Raji (cell line): ENCODE measurements around the gene MACROD2.

Source experiments
- POLR2A ChIP-seq: IDR thresholded peaks from 2 replicates; pipeline ENCODE4 v1.6.1; 2011; ENCODE audit warnings: low read depth, low read length, control low read depth; ENCODE audit not compliant: insufficient read depth

The MACROD2 gene

DNA sequence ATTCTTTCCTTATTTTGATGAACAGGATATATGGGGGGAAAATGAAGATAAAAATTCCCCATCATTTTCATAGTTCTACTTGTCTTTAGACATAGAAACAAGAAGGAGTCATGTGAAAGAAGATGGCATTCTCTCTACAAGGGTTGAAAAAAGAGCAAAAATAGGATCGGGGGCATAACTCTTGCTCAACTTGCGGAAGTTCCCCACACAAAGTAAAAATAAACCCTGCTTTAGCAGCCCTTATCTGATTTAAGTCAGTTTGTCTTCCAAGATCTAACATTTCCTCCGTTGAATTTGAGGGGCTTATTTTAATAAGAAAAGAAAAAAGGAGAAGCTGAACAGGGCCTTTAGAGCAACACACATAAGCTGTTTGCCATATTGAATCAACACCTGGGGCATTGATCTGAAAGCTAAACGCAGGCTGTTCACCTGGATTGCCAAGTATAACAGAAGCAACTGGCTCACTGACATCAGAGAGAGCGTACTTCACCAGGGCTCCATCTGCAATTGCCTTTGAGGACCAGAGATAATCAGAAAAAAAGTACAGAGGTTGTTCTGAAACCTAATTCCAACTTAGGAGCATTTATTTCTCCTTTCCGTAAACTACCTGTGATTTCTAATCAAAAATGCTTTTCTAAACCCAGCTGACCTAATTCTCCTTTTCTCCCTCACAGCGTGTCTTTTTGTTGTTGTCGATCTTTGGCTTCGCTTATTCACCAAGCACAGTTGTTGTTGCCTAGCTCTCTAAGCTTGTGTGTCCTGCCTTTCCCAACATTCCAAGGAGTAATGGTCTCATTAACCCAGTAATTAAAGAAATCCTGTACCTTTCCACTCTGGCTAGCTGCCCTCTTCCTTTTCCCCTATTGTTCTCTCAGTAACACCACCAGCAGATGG, 2010.0 kb downstream of the MACROD2 start:
- no peak for TF ChIP-seq POLR2A

DNA sequence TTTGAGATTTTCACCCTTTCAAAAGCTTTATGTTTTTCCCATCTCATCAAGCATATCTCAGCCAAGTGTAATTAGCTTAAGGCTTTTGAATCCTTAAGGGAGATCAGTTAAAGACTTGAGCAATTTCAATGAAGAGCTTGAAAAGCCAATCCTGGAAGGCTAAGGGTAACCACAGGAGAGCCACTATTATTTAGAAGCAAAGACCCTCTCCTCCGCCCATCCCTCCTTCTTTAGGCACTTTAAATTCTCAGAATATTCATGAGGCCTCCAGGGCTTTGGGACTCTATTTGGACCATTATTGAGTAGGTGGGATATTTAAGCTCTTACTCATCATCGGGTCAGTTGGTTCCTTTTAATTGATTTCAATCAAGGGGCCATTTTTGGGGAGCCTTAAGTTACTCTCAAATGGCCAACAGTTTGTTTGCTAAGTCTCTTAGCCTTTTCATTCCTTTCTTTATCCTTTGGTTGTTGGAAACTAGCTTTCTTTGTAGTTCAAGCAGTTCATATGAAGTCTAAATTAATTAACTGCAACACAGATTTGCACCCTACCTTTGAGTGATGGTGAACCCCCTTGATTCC, 2010.7 kb downstream of the MACROD2 start:
- no peak for TF ChIP-seq POLR2A

DNA sequence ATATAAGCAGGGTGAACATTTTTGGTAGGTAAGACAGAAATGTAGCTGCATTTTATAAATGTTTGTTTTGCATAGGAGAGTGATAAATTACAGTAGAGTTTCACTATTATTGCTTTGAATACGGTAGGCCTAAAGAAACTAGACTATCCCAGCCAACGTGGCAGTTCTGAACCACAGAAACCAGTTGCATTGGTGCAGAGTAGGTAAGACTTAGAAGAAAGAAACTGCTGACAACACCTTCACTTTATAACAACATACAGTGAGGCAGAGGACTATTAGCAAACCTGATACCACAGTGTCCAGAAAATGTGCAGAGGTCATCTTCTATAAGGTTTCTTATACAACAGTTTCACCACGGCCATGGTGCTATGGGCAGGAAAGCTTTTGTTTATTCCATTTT, 2011.8 kb downstream of the MACROD2 start:
- TF ChIP-seq POLR2A, result no peak

DNA sequence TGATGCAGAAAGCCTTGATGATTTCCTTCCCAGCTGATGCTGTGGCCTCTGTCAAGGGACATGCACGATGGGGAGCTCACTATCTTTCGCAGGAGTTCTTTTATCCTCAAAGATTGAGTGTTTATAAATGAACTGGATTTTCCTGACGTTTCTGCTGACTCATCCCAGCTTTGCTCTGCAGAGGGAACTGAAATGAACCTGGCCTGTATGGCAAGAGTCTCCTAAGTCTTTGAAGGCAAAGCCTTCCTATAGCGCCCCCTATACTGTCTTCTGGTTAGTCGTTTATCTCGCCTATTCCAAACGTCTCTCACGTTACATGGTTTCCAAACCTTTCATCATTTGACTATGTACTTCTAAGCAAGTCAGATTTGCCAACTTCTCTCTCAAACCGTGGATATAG, 2012.6 kb downstream of the MACROD2 start:
- TF ChIP-seq POLR2A, result no peak

DNA sequence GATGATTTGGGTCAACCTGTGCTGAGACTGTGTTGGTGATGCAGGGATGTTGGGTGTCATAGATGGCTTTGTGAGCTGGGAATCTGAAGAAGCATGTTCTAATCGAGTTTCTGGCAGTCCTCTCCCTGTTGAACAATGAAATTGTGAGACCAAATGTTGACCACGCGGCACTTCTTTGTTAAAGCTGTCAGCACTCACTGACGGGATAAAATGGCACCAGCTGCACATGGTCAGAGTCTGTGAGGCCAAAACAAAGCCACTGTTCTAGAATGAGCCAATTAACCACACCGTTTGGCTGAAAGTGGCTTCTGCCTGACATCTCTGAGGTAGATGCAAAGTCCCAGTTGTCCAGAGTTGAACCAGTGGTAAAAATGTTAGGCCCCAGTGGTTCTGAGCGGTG, 2015.7 kb downstream of the MACROD2 start:
- TF ChIP-seq POLR2A, result no peak

DNA sequence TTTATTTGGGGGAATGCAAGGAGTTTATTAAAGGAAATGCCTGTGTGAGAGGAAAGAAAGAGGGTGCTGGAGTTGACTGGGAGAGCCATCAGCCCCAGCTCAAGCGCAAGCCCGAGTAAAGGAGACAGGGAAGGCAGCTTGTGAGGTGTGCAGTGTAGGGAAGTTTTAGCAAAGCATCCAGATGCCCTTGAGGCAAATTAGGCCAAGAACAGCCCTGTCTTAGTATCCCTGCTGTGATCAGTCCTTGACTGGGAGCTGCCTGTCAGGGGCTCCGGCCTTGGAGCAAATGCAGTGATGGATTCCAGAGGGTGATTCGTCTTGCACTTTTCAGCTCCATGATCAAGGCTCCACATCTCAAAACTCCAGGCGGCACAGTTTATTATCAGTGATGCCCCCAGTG, 2016.2 kb downstream of the MACROD2 start:
- TF ChIP-seq POLR2A, result no peak

DNA sequence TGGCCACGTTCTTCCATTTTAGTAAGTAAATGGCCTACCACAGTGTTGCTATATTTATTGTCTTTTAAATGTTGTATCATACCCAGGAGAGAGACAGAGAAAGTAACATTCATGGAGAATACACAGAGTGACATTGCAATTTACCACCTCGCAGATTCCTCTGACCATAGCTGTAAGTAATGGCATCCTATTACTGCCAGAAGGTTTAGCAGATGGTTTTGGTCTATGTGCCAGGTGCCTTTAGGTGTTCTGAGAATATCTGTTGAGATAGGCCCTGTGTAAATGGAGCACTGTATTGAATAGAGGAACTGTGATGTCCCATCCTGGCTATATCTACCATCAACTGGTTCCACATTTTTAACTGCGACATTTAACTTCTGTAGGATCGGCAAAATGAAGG, 2018.3 kb downstream of the MACROD2 start:
- no peak for TF ChIP-seq POLR2A

DNA sequence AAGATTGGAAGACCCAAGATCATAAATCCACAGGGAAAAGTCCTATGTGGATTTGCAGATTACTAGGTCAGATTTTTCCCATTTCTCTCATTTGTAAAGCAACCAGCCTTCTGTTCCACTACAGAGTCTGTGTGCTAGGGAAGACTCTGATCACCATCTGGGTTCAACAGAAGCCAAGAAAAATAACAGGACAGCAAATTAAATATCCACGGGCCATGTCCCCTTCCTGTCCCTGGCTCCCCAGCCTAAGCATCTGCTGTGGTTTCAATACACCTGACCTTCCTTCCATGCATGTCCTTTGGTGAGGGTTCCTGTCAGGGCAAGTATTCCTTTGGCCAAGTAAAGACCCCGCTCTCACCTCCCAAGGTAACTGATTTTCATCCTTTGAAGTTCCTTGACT, 2019.1 kb downstream of the MACROD2 start:
- TF ChIP-seq POLR2A, result no peak

DNA sequence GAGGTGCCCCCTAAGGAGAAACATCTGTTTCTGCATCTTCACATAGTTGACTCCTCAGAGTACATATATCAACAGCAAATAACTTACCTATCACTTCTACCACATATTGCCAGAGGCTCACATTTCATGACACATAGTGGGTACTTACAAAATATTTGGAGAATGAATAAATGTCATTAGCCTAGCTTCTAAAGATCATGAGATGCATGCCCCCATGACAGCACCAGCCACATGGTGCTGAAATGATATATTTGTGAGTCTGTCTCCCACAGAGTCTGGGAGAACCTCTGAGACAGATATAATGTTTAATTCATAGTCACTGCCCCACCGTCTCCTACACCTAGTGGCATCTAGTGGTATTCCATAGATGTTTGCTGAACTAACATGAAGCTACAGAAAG, 2022.3 kb downstream of the MACROD2 start:
- TF ChIP-seq POLR2A, result no peak

DNA sequence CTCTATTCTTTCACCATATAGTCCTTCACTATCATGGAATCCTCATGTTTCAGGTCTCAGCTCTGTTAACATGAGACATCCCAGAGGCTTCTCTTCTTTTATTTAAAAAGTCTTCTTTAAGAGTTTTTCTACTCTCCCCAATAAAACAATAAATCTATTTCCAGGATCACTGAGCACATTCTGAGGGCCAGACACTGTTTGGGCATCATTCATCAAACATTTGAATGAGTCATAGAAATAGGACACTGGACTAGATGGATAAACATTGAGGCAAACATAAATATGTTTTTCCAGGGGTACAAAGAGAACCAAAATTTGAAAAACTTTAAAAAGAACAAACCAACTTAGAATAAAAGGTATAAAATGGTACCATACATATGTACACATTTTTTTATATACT, 2023.6 kb downstream of the MACROD2 start:
- TF ChIP-seq POLR2A, result no peak

DNA sequence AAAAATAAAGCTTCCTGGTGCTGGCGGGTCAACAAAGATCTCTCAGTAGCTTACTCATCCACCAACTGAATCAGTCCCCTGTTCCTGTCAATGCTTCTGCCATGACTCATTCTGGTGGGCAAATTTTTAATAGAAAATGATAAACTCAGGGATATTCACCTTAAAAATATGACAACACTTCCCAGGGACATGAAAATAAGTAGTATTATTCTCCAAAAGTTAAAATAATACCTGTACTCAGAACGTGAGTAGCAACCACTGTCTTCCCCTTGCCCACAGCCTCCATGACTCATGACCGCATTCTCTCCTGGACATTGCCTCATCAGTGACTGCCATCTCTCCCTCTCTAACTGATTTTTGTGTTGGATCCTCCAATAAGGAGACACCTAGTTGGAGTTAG, 2025.7 kb downstream of the MACROD2 start:
- no peak for TF ChIP-seq POLR2A

DNA sequence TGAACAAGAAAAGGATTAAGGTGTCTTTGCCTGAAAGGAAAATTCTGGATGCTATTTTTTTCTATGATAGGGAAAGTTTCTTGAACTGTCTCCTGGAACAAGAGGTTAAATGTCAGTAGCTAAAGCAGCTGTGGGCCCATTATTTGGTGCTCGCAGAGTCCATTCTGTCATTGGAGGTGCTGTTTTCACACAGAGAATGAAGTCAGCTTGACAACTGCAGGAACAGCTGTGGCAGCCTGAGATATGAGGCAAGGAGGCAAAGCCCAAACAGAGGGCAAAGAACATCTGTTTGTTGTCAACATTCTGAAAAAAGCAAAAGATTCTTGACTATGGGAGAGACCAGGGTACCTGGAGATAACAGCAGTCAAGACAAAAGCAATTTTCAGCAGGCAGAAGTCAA, 2029.8 kb downstream of the MACROD2 start:
- TF ChIP-seq POLR2A, result no peak

DNA sequence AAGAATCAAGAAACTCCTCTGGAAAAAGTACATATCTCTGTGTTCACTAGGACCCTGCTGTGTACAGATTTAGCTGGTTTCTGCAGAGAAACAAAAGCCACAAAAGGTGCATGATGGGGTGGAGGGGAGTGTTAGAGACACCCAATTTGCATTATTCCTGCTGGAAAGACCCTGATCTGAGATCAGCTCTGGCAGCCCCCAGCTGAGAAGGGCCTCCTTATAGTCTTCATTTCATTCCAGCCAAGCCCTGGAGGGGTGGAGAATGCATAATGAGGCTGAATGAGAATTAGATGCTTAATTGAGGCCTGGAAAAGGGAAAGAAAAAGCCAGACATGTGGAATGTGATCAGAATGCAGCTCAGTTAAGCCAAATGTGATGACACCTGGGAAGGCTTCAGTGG, 2032.4 kb downstream of the MACROD2 start:
- TF ChIP-seq POLR2A, result no peak

DNA sequence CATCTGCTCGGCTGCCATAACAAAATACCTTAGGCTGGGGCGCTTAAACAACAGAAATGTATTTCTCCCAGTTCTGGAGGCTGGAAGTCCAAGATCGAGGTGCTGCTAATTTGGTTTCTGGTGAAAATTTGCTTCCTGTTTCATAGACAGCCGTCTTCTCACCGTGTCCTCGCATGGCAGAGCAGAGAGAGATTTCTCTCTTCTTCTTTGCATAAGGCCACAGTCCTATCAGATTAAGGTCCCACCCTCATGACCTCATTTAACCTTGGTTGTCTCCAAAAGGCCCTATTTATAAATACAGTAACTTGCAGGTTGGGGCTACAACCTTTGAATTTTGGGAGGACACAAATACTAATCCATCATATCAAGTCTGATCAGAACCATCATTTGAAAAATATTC, 2033.6 kb downstream of the MACROD2 start:
- TF ChIP-seq POLR2A, result no peak

DNA sequence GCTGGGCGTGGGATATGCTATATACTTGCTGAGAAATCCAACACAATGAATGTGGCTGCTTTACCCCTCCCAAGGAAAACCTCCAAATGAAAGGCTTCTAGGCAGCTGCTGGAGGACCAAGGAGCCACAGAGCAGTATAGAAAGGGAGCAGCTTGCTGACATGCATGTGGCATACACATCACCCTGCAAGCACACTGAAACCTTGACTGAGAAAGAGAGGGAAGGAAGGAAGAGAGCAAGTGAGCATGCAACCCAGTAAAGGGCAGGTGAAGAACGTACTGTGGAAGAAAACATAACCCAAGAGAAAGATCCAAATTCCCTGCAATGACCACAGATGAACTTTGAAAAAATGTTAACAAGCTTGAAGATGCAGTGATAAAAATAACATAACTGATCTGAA, 2034.9 kb downstream of the MACROD2 start:
- no peak for TF ChIP-seq POLR2A

DNA sequence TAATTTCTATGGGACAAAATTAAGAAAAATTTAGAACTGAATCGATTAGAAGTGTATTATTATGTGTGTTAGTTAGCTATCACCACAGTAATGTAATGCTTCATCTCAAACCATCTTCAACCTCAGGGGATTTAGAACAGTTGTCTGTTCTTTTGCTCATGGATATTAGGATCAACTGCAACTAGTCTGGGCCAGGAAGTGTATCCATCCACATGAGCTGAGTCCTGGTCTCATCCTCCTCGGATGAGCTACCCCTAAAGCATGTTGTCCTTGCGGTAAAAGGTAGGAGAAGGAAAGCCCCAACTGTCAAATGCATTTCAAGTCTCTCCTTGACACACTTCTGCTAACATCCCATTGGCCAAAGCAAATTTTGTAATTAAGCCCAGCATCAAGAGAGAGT, 2040.3 kb downstream of the MACROD2 start:
- no peak for TF ChIP-seq POLR2A

DNA sequence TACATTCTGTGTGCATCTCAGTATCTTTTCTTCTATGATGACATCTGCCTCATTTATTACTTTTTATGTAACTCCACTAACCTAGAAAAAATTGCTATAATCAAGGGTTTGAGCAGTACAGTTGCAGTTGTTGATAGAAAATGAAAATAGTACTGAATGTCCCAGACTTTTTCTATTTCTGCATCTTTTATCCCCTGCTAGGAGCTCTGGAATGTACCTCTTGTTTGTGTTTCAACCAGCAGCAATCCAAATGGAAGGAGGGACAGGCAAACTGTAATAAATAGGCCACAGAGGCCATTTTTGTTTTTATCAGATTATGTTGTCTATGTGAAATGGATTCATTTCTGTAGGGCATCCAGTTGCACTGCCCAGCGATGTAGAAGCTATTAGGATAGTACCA, 2041.0 kb downstream of the MACROD2 start:
- TF ChIP-seq POLR2A, result no peak
